Measurements from ENCODE around the gene CCDC148.
"Not testable (repeated sequence)": the region's sequence is repeated elsewhere in the genome, so short reads cannot be mapped to it uniquely, and the experiment has no call there.

The CCDC148 gene

DNA sequence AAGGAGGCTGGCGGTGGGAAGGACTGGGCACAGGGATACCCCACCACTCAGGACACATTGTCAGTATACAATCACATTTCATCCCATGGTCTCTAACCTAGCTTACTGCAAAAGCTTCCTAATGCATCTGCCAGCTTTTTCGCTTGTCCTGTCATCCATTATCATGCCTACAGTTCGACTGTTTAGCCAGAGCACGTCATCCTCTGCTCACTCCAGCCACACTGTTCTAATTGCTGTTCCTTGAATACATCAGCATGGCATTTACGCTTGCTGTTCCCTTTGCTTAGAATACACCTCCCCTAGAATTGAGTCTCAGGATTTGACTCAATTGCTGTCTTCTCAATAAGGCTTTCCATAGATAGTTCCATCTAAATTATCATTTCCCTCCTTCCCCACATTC, 166.3 kb downstream of the CCDC148 start:
- no peak for DNase-seq (ENCODE audit: low read depth)

DNA sequence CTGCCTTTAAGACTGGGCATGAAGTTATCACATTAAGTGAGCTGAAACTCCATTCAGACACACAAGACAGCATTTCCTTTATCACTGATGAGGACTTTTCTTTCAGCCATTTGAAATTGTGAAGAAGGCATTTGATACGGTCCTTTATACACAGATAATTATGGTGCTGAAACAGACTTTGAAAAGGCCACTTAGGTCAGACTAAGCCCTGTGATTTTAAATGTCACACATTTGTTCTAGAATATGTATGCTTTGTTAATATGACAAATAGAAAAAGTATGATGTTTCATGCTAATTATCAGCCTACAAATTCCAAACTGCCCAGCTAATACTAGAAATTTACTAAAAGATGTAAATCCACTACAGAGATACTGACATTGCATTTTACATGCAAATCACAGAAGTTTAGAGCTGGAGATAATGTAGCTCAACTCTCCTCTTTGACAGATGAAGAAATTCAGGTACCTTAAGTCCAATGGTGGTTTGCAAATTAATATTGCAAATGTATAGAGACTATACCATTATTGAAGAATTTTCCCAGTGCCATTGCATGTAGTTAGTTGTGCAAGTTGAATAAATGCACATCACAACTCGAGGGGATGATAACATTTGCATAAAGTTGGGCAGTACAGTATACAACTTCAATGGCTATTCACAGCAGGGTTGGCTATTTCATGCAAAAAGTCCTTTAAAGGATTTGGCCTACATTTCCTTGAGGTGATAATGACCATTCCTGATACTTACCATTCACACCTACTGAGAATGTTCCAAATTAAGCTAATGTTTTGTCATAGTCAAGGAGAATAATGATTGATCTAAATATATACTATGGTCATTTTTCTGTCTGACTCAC, 179.7 kb downstream of the CCDC148 start:
- no peak for DNase-seq (ENCODE audit: low read depth)

DNA sequence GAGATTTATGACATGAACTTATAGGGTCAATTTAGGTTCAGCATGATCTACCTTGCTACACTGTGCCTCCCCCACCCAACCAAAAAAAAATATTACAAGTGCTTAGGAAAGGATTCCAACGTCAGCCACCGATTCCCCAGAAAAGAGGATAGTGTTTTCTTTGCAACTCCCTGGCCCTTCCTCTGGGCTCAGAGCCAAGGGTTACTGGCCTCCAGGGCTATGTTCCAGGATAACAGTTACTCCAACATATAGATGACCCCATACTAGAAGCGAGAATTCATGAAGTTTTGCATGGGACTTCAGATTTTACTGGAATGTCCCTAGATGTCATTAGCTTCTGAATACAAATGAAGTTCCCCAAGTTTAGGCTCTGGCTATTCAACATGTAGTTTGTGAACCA, 182.8 kb downstream of the CCDC148 start:
- DNase-seq (ENCODE audit: low read depth), result no peak

DNA sequence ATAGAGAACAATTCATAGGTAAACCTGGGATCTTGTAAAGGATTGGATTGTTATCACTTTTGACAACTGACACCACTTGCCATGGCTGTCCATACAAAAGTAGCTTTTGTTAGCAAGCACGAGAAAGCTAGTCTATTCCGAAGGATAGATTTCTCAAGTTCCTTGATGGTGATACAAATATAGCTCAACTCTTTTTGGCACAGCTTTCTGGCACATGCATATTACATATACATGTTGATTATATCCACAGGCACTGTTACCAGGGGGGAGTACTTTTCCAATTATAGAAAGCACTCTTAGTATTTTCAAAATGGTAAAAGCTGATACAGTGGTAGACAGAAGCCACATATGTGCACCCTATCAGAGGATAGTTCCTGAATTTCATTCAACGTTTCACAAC, 186.0 kb downstream of the CCDC148 start:
- DNase-seq (ENCODE audit: low read depth), result no peak

DNA sequence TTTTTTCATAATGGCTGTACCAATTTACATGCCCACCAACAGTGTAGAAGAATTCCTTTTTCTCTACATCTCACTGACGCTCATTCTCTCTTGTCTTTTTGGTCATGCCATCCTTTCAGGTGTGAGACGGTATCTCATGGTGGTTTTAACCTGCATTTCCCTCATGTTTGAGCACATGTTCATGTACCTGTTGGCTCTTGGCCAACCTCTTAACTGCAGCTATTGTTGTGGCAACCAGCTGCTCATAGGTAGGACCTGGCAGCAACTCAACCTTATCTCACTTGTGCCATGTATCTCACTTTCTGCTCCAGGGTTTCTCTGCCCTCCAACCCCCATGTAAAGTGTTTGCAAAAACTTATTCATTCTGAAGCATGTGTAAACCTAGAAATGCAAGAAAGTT, 187.4 kb downstream of the CCDC148 start:
- no peak for DNase-seq (ENCODE audit: low read depth)

DNA sequence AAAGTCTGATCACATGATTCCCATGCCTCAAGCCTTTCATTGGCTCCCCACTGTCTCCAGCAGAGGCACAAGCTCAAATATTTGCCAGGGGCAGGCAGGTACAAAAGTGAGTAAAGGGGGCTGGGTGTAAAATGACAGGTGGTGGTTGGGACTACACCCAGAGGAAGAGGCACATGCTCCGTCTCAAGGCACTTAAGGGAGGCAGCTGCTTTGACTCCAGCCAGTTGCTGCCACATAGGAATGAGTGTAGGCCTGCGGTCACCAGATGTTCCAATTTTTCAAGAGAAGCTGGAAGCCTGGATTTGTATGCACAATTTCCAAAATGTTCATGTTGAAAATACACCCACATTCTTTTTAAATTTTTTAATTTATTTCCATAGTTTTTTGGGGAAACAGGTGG, 190.4 kb downstream of the CCDC148 start:
- DNase-seq (ENCODE audit: low read depth), result no peak

DNA sequence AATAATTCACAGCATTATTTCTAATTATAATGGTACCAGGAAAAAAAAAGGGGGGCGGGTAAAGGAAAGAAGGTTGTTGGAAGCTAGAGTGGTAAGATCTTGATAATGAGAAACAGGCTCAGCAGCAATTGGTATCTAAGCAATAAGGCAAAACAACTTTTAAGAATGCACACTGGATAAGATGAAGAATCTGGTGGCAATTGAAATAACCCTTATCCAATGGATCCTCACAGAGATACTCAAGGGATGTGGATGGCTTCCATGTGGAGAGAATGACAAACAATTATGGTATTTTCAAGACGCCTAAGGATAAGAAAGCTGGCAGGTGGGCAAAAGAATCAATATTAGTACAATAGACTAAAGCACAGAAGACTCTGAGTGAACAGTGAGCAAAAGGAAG, 201.3 kb downstream of the CCDC148 start:
- DNase-seq (ENCODE audit: low read depth), result no peak

DNA sequence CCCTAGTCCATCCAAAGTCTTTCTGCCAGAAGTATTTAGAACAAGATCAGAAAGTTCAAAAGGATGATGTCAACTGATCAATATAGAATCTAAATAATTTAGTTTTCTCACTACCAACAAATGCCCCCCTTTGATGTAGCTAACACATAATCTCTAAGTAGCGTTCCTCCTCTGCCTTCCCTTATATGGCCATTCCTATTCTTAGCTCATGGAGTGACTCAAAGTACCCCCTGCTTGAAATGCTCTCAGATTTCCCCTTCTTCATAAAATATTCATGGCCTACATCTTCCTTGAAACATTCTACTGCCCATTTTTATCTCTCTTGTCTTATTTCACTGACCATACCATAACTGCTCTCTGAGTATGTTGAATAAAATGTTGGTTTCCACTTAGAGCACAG, 203.4 kb downstream of the CCDC148 start:
- no peak for DNase-seq (ENCODE audit: low read depth)

DNA sequence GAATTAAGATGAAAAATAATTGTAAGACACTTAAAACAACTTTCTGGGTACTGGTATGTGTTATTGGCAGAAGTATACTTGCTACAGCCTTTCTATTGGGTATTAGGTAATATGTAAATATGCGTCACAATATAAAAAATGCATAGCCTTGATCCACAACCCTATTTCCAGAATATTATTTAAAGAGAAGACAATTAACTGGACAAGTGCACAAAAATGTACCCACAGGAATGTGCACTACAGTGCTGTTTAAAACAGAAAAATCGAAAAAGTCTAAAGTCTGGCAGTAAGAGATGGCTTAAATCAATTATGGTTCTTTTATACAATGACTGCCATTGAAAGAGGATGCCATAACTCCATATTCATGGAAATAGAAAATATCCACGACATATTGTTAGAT, 205.2 kb downstream of the CCDC148 start:
- no peak for DNase-seq (ENCODE audit: low read depth)

DNA sequence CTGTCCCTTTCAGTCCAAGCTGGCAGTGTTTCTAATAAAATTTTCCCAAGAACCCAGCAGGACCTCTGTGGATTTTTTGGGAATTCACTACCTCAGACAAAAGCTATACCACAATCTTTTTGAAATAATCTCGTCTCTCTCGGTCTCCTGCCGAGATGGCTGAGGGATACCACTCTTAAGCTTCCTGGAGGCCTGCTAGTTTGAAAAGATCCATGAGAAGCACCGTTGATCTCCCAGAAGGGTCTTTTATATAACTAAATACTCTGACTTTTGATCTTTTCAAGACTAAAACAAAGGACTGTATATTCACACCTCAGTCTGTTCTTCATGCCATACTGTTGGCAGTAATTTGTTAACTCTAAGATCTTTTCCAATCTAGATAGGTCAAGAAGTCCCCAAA, 213.2 kb downstream of the CCDC148 start:
- DNase-seq (ENCODE audit: low read depth), result no peak

DNA sequence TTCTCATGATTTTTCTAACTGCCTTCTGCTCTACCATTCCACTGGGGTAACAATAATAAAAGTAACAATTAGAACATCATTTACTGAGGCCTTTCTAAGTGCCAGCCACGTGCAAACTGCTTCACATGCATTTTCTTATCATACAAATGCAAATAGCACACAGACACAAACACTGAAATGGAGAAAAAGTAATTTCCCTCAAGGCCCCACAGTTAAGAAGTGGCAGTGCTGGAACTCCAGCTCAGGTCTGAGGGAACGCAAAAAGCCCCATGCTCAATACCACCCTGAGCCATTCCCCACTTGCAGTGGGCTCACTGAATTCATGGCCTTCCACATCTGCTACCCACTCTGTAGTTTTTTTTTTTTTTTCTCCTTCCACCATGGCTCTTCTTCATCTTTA, 214.3 kb downstream of the CCDC148 start:
- no peak for DNase-seq (ENCODE audit: low read depth)

DNA sequence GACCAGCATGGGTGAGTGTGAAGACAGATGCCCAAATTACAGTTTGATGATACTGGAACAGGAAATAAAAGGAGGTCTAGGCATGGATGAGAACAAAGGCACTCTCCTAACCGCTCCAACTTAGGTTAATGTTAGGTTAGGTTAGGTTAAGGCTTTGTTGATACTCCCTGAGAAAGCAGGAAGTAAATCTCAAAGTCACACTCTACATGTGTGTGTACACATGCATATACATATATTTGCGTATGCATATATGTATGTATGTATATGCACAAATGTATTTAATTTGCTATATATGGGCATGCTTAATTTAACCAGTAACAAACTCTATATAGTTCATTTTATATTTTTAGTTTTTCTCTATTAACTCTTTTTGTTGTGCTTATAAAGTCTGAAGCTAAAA, 215.6 kb downstream of the CCDC148 start:
- DNase-seq (ENCODE audit: low read depth), result no peak

DNA sequence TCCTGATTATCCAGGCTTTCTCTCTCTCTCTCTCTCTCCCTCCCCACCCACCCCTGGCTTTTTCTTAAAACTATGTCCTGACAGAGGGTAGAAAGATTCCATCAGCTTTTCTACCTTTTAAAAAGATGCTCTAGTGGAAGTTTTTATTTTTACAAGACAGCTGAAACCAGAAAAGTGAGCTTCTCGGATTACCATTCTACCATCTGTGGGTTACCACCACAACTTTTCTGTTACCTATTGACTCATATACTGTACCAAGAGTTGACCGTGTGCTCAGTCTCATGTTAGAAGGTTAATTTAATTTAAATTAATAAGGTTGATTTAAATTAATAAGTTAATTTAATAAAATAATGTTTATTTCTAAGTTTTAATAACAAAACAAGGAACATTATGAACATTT, 217.3 kb downstream of the CCDC148 start:
- DNase-seq (ENCODE audit: low read depth), result no peak

DNA sequence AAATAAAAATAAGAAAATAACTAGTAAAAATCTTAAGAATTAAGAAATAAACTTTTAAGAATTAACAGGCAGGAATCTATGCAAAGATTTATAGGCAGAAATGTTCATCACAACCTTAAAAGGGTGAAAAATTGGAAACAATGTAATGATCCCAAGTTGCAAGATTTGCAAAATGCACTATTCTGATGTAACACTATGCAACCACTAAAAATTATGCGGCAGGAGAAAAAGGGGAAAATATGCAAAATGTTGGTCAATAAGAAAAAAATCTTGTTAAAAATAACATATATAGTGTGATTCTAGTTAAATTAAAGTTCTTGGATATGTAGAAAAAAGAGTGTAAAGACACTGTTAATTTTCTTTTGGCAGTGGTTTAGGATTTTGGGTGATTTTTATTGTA, 222.1 kb downstream of the CCDC148 start:
- no peak for DNase-seq (ENCODE audit: low read depth)

DNA sequence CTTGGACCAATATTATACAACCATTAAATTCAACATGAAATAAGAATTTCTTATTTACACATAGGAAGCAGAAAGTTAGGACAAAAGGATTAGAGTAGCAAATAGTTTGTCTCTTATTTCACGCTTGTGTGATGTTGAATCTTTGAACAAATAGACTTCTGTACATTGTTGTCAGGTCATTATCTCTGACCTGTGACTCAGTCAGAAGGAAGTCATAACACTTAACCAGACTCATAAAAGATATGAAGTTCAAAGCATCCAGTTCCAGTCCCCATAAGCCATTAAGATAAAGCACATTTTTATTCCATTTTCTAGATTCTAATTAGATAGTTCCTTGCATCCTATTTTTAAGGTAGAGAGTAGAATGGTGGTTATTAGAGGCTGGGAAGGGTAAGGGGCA, 224.1 kb downstream of the CCDC148 start:
- no peak for DNase-seq (ENCODE audit: low read depth)

DNA sequence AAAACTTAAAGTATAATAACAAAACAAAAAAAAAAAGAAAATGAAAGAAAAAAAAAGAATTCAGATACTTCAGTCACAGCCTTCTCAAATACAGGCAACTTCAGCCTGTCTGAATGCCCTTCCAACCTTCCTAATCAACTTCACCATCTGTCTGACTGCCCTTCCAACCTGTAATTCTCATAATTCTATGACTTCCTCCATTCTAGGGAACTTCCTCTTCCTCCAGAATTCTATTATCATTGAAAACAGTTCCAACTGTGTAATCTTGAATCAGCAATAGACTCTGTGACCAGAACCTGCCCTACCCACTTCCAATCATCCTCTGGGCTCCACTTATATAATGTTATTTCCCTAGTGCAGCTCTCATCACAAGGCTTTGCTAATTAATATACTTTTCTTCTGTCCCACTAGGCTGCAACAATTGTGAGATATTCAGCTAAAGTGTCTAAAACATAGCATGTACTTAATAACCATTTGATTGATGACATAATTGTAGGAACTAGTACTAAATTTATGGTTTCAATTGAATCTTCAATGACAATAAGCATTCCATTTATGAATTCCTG, 227.5 kb downstream of the CCDC148 start:
- no peak for DNase-seq (ENCODE audit: low read depth)

DNA sequence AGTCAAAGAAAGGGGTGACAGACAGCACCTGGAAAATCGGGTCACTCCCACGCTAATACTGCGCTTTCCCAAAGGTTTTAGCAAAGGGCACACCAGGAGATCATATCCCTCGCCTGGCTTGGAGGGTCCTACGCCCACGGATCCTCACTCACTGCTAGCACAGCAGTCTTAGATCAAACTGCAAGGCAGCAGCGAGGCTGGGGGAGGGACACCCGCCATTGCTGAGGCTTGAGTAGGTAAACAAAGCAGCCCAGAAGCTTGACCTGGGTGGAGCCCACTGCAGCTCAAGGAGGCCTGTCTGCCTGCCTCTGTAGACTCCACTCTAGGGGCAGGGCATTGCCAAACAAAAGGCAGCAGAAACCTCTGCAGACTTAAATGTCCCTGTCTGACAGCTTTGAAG, 233.5 kb downstream of the CCDC148 start:
- not testable (repeated sequence) for DNase-seq (ENCODE audit: low read depth)

DNA sequence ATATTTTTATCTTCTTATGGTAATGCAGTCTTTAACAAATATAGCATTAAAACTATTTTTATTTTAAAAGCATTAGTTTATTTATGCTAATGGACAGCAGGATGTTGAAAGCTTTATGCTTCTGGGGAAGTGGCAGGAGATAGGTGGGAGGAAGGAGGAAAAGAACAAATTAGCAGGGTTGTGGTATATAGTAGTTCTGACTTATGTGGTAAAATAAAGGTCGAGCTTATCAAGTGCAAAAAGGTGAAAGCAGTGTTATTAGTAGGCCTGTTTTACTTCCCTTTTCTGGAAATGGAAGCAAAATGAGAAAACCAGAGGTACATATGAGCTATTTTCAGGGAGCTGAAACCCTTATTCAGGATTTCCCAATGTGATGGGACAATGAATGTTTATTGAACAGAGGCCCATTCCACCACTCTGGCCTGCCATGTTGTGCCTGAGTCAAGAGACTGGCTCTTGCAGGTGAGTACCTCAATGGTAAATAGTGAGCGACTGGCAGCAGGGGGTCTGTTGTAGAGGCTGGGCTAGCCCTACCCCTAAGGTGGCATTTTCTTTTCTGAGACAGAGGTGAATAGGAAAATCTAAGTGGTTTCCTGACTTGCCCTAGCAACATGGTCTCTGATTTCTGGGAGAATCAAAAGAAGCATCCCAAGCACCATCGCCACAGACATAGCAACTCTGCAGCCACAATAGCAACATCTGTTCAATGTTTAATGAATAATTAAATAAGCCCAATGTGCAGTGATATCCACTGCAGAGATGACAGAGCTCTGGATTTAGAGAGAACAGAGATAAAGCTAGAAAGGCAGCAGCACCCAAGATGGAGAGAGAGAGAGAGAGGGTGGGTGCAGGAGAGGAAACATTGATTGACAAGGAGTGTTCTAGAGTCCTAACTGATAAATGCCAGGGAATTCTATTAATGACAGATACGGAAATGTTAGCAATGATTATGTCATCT, 235.2 kb downstream of the CCDC148 start:
- DNase-seq (ENCODE audit: low read depth), result no peak

DNA sequence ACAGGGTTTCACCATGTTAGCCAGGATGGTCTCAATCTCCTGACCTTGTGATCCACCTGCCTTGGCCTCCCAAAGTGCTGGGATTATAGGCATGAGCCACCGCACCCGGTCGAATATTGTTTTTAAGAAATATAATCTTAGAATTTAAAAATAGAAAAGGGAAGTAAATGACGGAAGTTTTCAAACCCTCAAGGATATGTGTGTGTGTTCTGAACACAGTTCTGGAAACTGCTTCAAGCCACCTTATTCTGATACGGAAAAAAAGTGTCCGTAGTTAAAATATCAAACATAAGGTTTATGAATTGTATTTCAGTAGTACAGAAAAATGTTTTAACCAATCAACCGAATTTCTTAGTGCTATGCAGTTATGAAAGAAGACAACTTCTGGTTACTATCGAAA, 239.0 kb downstream of the CCDC148 start:
- DNase-seq (ENCODE audit: low read depth), result no peak

DNA sequence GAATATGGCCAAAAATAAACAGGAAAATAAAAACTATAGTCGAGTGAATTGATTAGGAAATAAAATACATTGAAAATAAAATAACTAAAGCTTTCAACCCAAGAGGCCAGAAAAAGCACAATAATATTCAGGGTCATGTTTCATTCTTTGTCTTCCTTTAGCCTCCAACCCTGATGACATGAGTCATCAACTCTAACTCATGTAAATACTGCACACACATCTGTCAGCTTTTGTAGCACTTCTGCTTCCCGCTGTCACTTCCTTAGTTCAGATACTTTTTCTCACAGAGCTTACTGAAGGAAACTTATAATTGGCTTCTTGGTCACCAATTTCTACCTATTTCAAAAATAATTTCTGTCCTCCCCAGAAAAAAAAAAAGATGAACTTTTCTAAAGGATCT, 242.1 kb downstream of the CCDC148 start:
- DNase-seq (ENCODE audit: low read depth), result no peak

DNA sequence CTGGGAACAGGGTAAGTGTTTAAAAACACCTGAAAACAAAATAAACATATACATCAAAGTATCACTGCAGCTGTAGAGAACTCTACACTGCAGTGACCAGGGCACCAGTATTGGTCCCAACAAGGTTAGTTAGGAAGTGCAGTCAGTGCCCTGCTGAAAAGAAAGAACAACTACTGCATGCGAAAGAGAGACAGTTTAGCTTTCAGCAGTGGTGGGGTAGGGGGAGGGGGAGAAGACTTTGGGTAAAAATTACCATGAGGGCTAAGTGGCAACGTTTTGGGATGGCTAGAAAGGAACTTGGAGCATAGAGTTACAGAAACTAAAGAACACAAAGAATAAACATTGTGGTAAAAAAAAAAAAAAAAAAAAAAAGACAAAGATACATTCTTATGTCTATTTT, 242.8 kb downstream of the CCDC148 start:
- DNase-seq (ENCODE audit: low read depth), result no peak

DNA sequence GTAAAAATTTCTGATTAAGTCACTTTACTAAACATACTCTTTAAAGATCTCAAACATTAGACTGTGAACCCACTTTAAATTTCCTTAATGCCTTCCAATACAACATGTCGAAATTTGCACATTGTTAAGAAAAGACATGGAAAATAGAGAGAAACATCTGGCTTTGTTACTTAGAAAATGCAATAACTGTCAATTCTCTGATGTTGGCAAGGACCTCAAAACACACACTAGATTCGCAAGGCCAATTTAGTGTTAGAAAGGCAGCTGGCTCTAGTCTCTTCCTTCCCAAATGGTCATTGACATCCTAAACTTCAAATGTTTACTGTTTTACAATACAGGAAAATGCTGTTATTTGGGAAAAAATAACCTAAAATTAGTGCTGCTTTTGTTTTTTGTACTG, 244.3 kb downstream of the CCDC148 start:
- DNase-seq (ENCODE audit: low read depth), result no peak

DNA sequence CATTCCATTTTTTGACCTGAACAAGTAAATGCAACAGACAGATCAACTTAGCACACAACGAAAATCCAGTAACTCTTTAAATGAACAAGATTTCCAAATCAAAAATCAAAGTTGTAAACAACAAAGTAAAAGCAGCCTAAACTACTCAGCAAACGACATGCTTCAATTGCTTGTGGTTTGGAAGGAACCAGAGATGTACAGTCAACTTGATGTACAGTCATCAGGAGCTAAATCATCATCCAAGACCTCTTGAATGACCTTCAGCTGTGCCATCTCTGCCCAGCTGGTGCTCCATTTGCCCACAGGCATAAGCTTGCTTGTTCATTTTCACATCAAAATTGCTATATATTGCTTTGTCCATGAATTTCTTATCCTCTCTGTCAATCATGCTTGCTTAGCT, 245.1 kb downstream of the CCDC148 start:
- DNase-seq (ENCODE audit: low read depth), result no peak
